ENCODE measurements around the gene PIM2.

The PIM2 gene

GRCh38 chrX:48935301-48935670 lies 16.5 kb upstream of the PIM2 start:
- DNase-seq: no peak

- no peak for DNase-seq
Observed at GRCh38 chrX:48934581-48935300, 15.9 kb upstream of the PIM2 start.

- no peak for DNase-seq
Observed at GRCh38 chrX:48933757-48934156, 14.9 kb upstream of the PIM2 start.

- no peak for DNase-seq
Observed at GRCh38 chrX:48927736-48928382, 9.0 kb upstream of the PIM2 start.

GRCh38 chrX:48927123-48927522 lies 8.3 kb upstream of the PIM2 start:
- DNase-seq: no peak

- DNase-seq: no peak
Observed at GRCh38 chrX:48924270-48924669, 5.4 kb upstream of the PIM2 start.

GRCh38 chrX:48923771-48924170 lies 4.9 kb upstream of the PIM2 start:
- no peak for DNase-seq

- DNase-seq: no peak
Observed at GRCh38 chrX:48920718-48921104, 1.9 kb upstream of the PIM2 start.

GRCh38 chrX:48919947-48920717 lies 1.3 kb upstream of the PIM2 start:
- no peak for DNase-seq

- peak; percentile 47 for DNase-seq
Observed at GRCh38 chrX:48919360-48919841, 577 bp upstream of the PIM2 start.

GRCh38 chrX:48918301-48918642 lies 552 bp downstream of the PIM2 start:
- no peak for DNase-seq

- DNase-seq: peak; percentile 88
Observed at GRCh38 chrX:48917139-48918001, 1.5 kb downstream of the PIM2 start.

GRCh38 chrX:48914593-48915493 lies 4.0 kb downstream of the PIM2 start:
- DNase-seq: no peak

- DNase-seq: no peak
Observed at GRCh38 chrX:48913605-48914366, 5.0 kb downstream of the PIM2 start.

GRCh38 chrX:48911412-48912182 lies 7.2 kb downstream of the PIM2 start, which contains the start of gene SLC35A2:
Gene SLC35A2, minus strand, starts transcription at chrX:48911646. Its CDS starts 10 bp downstream, at chrX:48911636.
- peak; percentile 85 for DNase-seq

GRCh38 chrX:48910926-48911411 lies 7.9 kb downstream of the PIM2 start:
- no peak for DNase-seq

- no peak for DNase-seq
Observed at GRCh38 chrX:48909703-48910294, 9.0 kb downstream of the PIM2 start.

GRCh38 chrX:48908600-48908999 lies 10.2 kb downstream of the PIM2 start:
- no peak for DNase-seq

GRCh38 chrX:48905090-48905790 lies 13.6 kb downstream of the PIM2 start:
- no peak for DNase-seq

Data from NCI-H345 (cell line).